Measurements from ENCODE around the gene GRID1.
A peak's percentile ranks its signal among the peaks of the same experiment; 100 is the strongest.

The GRID1 gene

DNA sequence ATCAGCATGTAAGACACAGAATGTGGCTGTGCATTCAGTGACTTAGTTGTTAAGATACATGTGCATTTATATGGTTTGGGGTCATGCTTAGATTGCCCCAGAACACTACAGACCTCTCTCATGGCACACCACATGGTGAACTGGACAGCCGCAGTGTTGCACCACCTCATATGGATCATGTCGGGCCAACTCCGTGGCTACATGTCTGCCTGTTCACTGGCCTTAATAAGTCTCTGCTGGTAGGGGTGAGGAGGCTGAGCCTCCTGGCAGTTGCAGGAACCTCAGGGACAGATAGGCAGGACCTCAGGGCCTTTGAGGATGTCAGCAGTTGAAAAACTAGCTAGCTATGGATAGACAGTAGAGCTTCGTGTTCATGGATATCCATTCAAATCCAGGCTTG is 751.0 kb downstream of the GRID1 start:
- no peak for DNase-seq (ENCODE audit: low read depth)
- TF ChIP-seq, protein P1, sequence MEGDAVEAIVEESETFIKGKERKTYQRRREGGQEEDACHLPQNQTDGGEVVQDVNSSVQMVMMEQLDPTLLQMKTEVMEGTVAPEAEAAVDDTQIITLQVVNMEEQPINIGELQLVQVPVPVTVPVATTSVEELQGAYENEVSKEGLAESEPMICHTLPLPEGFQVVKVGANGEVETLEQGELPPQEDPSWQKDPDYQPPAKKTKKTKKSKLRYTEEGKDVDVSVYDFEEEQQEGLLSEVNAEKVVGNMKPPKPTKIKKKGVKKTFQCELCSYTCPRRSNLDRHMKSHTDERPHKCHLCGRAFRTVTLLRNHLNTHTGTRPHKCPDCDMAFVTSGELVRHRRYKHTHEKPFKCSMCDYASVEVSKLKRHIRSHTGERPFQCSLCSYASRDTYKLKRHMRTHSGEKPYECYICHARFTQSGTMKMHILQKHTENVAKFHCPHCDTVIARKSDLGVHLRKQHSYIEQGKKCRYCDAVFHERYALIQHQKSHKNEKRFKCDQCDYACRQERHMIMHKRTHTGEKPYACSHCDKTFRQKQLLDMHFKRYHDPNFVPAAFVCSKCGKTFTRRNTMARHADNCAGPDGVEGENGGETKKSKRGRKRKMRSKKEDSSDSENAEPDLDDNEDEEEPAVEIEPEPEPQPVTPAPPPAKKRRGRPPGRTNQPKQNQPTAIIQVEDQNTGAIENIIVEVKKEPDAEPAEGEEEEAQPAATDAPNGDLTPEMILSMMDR (IDR thresholded peaks at IDR 0.05; ENCODE audit: control insufficient read depth, extremely low read depth, insufficient read depth), result no peak
- no peak overlapping the region for H3K4me3 ChIP-seq (ENCODE audit: low read depth, low read length)

DNA sequence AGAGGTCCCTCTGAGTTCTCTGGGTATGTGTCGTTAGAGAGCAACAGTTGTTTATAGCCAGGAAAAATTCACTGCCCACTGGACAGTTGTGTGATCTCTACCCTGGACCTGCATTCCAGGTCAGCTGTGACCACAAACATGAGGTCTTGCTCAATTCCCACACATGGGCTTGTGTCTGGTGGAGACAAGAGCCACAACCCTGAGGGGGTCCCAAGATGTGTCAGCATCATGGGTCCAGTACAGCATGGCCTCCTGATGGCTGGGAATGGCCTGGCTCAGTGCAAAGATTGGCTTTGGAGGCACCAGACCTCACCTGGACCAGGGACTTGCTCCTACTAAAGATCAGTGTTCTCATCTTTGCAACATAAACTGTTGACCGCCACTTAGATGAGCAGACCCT is 751.6 kb downstream of the GRID1 start:
- H3K4me3 ChIP-seq (ENCODE audit: low read depth, low read length), result no peak overlapping the region
- TF ChIP-seq, protein P1 (IDR thresholded peaks at IDR 0.05; ENCODE audit: control insufficient read depth, extremely low read depth, insufficient read depth), result no peak
- DNase-seq (ENCODE audit: low read depth), result no peak

DNA sequence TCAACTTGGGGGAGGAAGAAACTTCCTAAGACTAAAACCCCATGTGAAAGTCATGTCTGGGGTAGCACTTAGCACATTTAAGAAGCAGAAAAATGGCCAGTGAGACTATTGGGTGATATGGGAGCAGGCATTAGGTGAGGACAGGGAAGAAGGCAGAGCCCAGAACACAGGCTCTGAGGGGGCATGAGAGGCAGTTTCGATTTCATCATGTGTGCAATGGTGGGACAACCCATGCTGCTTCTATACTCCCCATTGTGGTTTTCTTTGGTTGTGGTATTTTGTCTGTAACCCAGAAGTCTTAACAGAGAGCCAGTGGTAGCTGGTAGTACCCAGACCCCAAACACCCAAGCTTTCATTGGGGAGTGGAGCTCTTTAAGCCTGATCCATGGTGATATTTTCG is 752.0 kb downstream of the GRID1 start:
- no peak overlapping the region for H3K4me3 ChIP-seq (ENCODE audit: low read depth, low read length)
- DNase-seq (ENCODE audit: low read depth), result no peak
- TF ChIP-seq, protein P1 (IDR thresholded peaks at IDR 0.05; ENCODE audit: control insufficient read depth, extremely low read depth, insufficient read depth), result no peak

DNA sequence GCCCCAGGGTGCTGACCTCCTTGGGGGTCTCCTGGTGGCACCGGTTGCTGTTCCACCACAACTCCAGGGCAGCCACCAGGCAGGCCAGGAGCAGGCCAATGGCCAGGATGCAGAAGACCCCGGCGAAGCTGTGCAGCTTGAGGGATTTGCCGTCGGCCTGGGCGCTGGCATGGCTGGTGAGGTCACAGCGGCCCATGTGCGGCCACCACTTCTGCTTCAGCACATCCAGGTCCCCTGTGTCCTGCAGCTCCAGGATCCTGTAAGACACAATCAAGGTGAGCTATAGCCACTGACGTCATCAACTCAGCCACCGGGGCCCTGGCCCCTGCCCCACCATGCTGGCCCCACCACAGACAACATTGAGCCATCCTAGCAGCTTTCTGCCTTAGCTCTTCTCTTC is 753.2 kb downstream of the GRID1 start:
- DNase-seq (ENCODE audit: low read depth), result no peak
- no peak overlapping the region for H3K4me3 ChIP-seq (ENCODE audit: low read depth, low read length)
- TF ChIP-seq, protein P1 (IDR thresholded peaks at IDR 0.05; ENCODE audit: control insufficient read depth, extremely low read depth, insufficient read depth), result no peak

DNA sequence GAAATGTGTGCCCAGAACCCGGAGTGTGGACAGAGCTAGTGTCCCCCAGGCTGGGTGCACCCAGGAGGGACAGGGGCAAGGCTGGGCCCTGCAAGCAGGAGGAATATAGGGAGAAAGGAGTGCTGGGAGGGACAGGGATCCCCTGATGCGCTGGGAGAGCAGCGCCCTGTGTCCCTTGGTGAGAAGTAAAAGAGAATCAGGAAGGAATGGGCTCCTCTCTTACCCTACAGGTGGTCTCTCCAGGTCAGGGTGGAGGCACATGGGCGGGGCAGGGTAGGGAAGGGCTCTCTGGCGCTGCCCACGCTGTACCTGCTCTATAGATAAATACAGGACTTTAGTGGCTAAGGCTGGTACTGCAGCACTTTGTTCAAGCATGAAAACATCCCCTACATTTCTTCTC is 753.8 kb downstream of the GRID1 start:
- DNase-seq (ENCODE audit: low read depth), result no peak
- TF ChIP-seq, protein P1 (IDR thresholded peaks at IDR 0.05; ENCODE audit: control insufficient read depth, extremely low read depth, insufficient read depth), result 0 out of 2 replicates have a peak, but pooled peaks have one; percentile 12

DNA sequence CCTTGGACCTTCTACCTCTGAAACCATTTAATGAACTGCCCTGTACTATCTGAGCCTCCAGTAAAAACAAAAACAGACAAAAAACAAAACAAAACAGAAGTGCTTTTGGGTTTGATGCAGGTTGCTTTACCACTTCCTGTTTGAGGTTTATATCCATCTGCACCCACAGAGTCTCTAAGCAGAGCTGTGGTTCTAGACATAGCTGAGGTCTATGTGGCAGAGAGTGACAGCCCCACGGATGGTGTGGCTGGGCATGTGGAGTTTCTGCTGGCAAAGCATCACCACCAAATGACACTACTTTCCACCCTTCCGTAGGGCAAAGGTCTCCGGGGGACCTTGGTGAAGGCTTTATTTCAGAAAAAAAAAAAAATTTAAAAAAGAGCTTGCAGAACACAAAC is 754.2 kb downstream of the GRID1 start:
- TF ChIP-seq, protein P1 (IDR thresholded peaks at IDR 0.05; ENCODE audit: control insufficient read depth, extremely low read depth, insufficient read depth), result no peak
- H3K4me3 ChIP-seq (ENCODE audit: low read depth, low read length), result no peak overlapping the region
- DNase-seq (ENCODE audit: low read depth), result no peak

More for the DNA sequence above, 753.8 kb downstream of the GRID1 start:
- no peak overlapping the region for H3K4me3 ChIP-seq (ENCODE audit: low read depth, low read length)

DNA sequence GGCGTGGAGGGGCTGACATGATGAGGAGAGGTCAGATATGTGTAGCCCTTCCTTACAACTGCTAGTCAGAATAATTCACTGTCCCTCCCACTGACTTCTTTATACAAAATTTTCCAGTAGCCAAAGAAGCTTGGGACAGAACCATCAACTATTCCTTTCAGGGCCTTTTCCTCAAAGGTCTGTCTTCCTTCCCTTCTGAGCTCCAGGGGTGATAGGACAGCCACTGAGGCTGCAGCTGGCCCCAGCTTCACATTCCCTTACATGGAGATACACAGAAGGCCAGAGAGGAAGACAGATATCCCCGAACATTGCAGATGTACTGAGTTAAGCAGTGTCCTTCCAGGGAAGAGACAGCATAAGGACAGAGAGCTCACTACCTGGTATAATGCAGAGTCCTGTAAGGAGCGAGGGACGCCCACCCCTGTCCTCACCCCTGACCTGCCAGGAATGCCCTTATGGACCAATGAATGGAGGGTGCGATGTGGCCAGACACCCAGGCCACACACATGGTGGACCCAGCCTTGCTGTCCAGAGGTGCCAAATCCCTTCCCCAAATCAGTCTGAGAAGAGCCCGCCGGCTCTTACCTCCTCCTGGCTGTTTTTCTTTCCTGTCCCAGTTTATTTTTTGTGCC is 754.7 kb downstream of the GRID1 start:
- TF ChIP-seq, protein P1 (IDR thresholded peaks at IDR 0.05; ENCODE audit: control insufficient read depth, extremely low read depth, insufficient read depth), result no peak
- no peak for DNase-seq (ENCODE audit: low read depth)

More for the DNA sequence above, 754.7 kb downstream of the GRID1 start:
- H3K4me3 ChIP-seq (ENCODE audit: low read depth, low read length), result no peak overlapping the region
